T-cell (primary cell): ENCODE results near the gene IFI30. TPM values are rescaled to one million over a fixed set of nuclear protein-coding genes. Genes with fewer than 3 reads are reported as not detected.

Experiments used
- ATAC-seq, 4 experiments: fragments of 200-7000 bp in 3 of 4; fragments of 150-1000 bp in 1 of 4; cut with Tn5 transposase; replicated peaks in 1 of 4; 1 replicate in 3 of 4; 2 replicates in 1 of 4; pipeline ENCODE4 v1.10.0; 2021; ENCODE audit warnings: moderate library complexity in 3 of 4, mild to moderate bottlenecking in 2 of 4, moderate number of reproducible peaks in 1 of 4
- CTCF ChIA-PET, 2 donors: fragments of 300-600 bp; sonication (Branson Sonifier 250); formaldehyde crosslinking; loops; one replicate each; lab custom pipeline; 2022; ENCODE audit warnings: antibody characterized with exemption in 2 of 2; lab: Charles Lee
- POLR2A ChIA-PET, 2 donors: fragments of 300-600 bp; sonication (Branson Sonifier 250); formaldehyde crosslinking; loops; one replicate each; lab custom pipeline; 2022; ENCODE audit warnings: antibody characterized with exemption in 2 of 2; lab: Charles Lee
- DNase-seq, 35 experiments: peaks; one replicate each; pipeline versions ENCODE4 v3.0.0 to v3.0.0-alpha.2; 2013 to 2023
- H3K27ac ChIP-seq: one replicate; pipeline ENCODE4 v1.5.1; 2013; ENCODE audit warnings: low read length
- H3K27me3 ChIP-seq, 2 experiments: replicated peaks in 1 of 2; 1 replicate in 1 of 2; 2 replicates in 1 of 2; pipeline versions ENCODE4 v1.6.1 to v1.7.0; 2013; ENCODE audit warnings: low read length in 1 of 2, mixed read lengths in 1 of 2; ENCODE audit not compliant: control insufficient read depth in 2 of 2, insufficient read depth in 2 of 2; ENCODE audit errors: extremely low read depth in 1 of 2
- H3K36me3 ChIP-seq, 2 donors: 1 replicate in 1 of 2; 2 replicates in 1 of 2; pipeline versions ENCODE4 v1.6.1 to v1.7.0; 2013; ENCODE audit warnings: low read length in 1 of 2; ENCODE audit not compliant: control insufficient read depth in 2 of 2, insufficient read depth in 1 of 2; ENCODE audit errors: extremely low read depth in 1 of 2
- H3K4me1 ChIP-seq, 2 experiments: 1 replicate in 1 of 2; 2 replicates in 1 of 2; pipeline versions ENCODE4 v1.6.1 to v1.7.0; 2013; ENCODE audit warnings: low read length in 2 of 2, mixed read lengths in 1 of 2; ENCODE audit not compliant: insufficient read depth in 2 of 2, control insufficient read depth in 1 of 2; ENCODE audit errors: extremely low read depth in 1 of 2
- H3K4me3 ChIP-seq, 2 donors: 1 replicate in 1 of 2; 2 replicates in 1 of 2; pipeline versions ENCODE4 v1.5.1 to v1.7.0; 2013; ENCODE audit warnings: mild to moderate bottlenecking in 2 of 2, low read length in 1 of 2, moderate library complexity in 1 of 2; ENCODE audit not compliant: control insufficient read depth in 1 of 2; ENCODE audit errors: extremely low read depth in 1 of 2
- H3K9me3 ChIP-seq: 2 replicates; pipeline ENCODE4 v1.7.0; 2013
- H3K27ac Mint-ChIP-seq, 2 donors: one replicate each; pipeline ENCODE4 v1.8.0; 2020 to 2021; ENCODE audit warnings: mild to moderate bottlenecking in 2 of 2, mixed read lengths in 2 of 2
- H3K27me3 Mint-ChIP-seq, 2 donors: one replicate each; pipeline ENCODE4 v1.8.0; 2021 to 2022; ENCODE audit warnings: mixed read lengths in 2 of 2
- H3K36me3 Mint-ChIP-seq: one replicate; pipeline ENCODE4 v1.8.0; 2021; ENCODE audit warnings: mixed read lengths
- H3K4me1 Mint-ChIP-seq, 3 donors: one replicate each; pipeline ENCODE4 v1.8.0; 2020 to 2022; ENCODE audit warnings: mixed read lengths in 3 of 3, mild to moderate bottlenecking in 1 of 3
- H3K4me3 Mint-ChIP-seq, 3 donors: one replicate each; pipeline ENCODE4 v1.8.0; 2020 to 2022; ENCODE audit warnings: mild to moderate bottlenecking in 3 of 3, mixed read lengths in 3 of 3, moderate library complexity in 3 of 3
- H3K9me3 Mint-ChIP-seq, 3 donors: one replicate each; pipeline ENCODE4 v1.8.0; 2020 to 2022; ENCODE audit warnings: mixed read lengths in 3 of 3
- WGBS: methylation state at CpG from one replicate; pipeline ENCODE4 v1.1.5; 2013; ENCODE audit warnings: missing lambda C conversion rate; ENCODE audit not compliant: insufficient coverage; 5-methylcytosine and 5-hydroxymethylcytosine counted together
- total RNA-seq, 35 experiments: library from RNA in 6 of 35; stranded (reverse) in 6 of 35; fragments of 120-200 nt in 1 of 35; gene quantifications; one replicate each; pipeline versions ENCODE4 v1.2.1 to v1.2.4 and lab custom pipeline; 2013 to 2026

IFI30 gene
- total RNA-seq, 5 donors from 2014 or later (not counting 1 experiment from before 2014, with no cell fraction given) = 3.2 to 11.8 (median 5.1) TPM

GRCh38 chr19:18143902-18144301, 29.7 kb upstream of the IFI30 start:
- 100% methylated on average over 2 of the region's 3 CpGs for WGBS
- H3K4me3 Mint-ChIP-seq = no peak overlapping the region
- ATAC-seq (no peak), DNase-seq (no peak)
- H3K4me1 ChIP-seq = peaks cover 0 to 8% of the 10 kb centered on the region in 2 experiments
- H3K9me3 ChIP-seq = no peaks in the 10 kb centered on the region
- CTCF ChIA-PET = no interaction called here
- H3K36me3 ChIP-seq = peaks cover 31 to 72% of the 10 kb centered on the region in 2 donors
- POLR2A ChIA-PET = no interaction called here
- no peaks in the 10 kb centered on the region for H3K9me3 Mint-ChIP-seq
- H3K27ac Mint-ChIP-seq = no peak overlapping the region
- no peaks in the 10 kb centered on the region for H3K27me3 Mint-ChIP-seq
- no peak overlapping the region for H3K4me3 ChIP-seq
- no peaks in the 10 kb centered on the region for H3K27me3 ChIP-seq
- H3K27ac ChIP-seq = no peak overlapping the region
- peaks cover 0 to 3% (median 0%) of the 10 kb centered on the region in 3 donors for H3K4me1 Mint-ChIP-seq
- H3K36me3 Mint-ChIP-seq = peaks cover 28% of the 10 kb centered on the region

- WGBS = 90% methylated on average over 11 of the region's 16 CpGs
- no peaks in the 10 kb centered on the region for H3K9me3 Mint-ChIP-seq
- peaks cover 0 to 3% (median 0%) of the 10 kb centered on the region in 3 donors for H3K4me1 Mint-ChIP-seq
- ATAC-seq = no peak
- Histone ChIP-seq H3K9me3 (no peaks in the 10 kb centered on the region), H3K4me1 (peaks cover 0 to 11% of the 10 kb centered on the region in 2 experiments), H3K27me3 (no peaks in the 10 kb centered on the region), H3K36me3 (peaks cover 28 to 67% of the 10 kb centered on the region in 2 donors), H3K4me3 (no peak overlapping the region), H3K27ac (no peak overlapping the region)
- ChIA-PET POLR2A (no interaction called here), CTCF (no interaction called here)
- H3K27me3 Mint-ChIP-seq = no peaks in the 10 kb centered on the region
- no peak overlapping the region for H3K4me3 Mint-ChIP-seq
- peaks cover 25% of the 10 kb centered on the region for H3K36me3 Mint-ChIP-seq
- no peak for DNase-seq
- no peak overlapping the region for H3K27ac Mint-ChIP-seq
These were observed 29.3 kb upstream of the IFI30 start for GRCh38 chr19:18144361-18144760.

- ChIA-PET CTCF (no interaction called here), POLR2A (no interaction called here)
- Mint-ChIP-seq H3K36me3 (peaks cover 25% of the 10 kb centered on the region), H3K9me3 (no peaks in the 10 kb centered on the region), H3K4me1 (peaks cover 0 to 4% (median 0%) of the 10 kb centered on the region in 3 donors), H3K27me3 (no peaks in the 10 kb centered on the region), H3K4me3 (no peak overlapping the region), H3K27ac (no peak overlapping the region)
- DNase-seq = no peak
- Histone ChIP-seq H3K27me3 (no peaks in the 10 kb centered on the region), H3K9me3 (no peaks in the 10 kb centered on the region), H3K27ac (no peak overlapping the region), H3K4me1 (peaks cover 0 to 16% of the 10 kb centered on the region in 2 experiments), H3K4me3 (no peak overlapping the region), H3K36me3 (peaks cover 31 to 67% of the 10 kb centered on the region in 2 donors)
- WGBS = 97% methylated on average over 25 of the region's 28 CpGs
- ATAC-seq = no peak
These were observed 28.7 kb upstream of the IFI30 start for GRCh38 chr19:18144906-18145305.

GRCh38 chr19:18145391-18145999, 28.1 kb upstream of the IFI30 start:
- no peak overlapping the region for H3K27ac Mint-ChIP-seq
- CTCF ChIA-PET = interaction anchor here in 1 of 2 donors (0.5 to 0.7 kb wide), 2 partner anchors 10 to 80 kb away, joined by 3 to 6 read pairs; no protein-coding TSS in a partner anchor
- H3K27ac ChIP-seq = no peak overlapping the region
- no peaks in the 10 kb centered on the region for H3K27me3 ChIP-seq
- no peaks in the 10 kb centered on the region for H3K9me3 Mint-ChIP-seq
- DNase-seq (no peak), ATAC-seq (no peak)
- H3K4me3 ChIP-seq = no peak overlapping the region
- H3K4me3 Mint-ChIP-seq = no peak overlapping the region
- no peaks in the 10 kb centered on the region for H3K27me3 Mint-ChIP-seq
- H3K9me3 ChIP-seq = no peaks in the 10 kb centered on the region
- H3K36me3 Mint-ChIP-seq = peaks cover 22% of the 10 kb centered on the region
- H3K4me1 ChIP-seq = peaks cover 0 to 19% of the 10 kb centered on the region in 2 experiments
- POLR2A ChIA-PET = no interaction called here
- H3K4me1 Mint-ChIP-seq = peaks cover 0 to 4% (median 0%) of the 10 kb centered on the region in 3 donors
- 96% methylated on average over 15 of the region's 19 CpGs for WGBS
- H3K36me3 ChIP-seq = peaks cover 27 to 67% of the 10 kb centered on the region in 2 donors

- no peak for DNase-seq
These were observed 26.2 kb upstream of the IFI30 start for GRCh38 chr19:18147396-18147795.

GRCh38 chr19:18149596-18149975, 24.0 kb upstream of the IFI30 start:
- ChIA-PET POLR2A (no interaction called here), CTCF (no interaction called here)
- H3K9me3 ChIP-seq = no peaks in the 10 kb centered on the region
- peaks cover 5 to 56% of the 10 kb centered on the region in 2 experiments for H3K4me1 ChIP-seq
- Mint-ChIP-seq H3K4me3 (no peak overlapping the region), H3K27ac (no peak overlapping the region), H3K36me3 (peaks cover 15% of the 10 kb centered on the region), H3K27me3 (no peaks in the 10 kb centered on the region), H3K9me3 (no peaks in the 10 kb centered on the region), H3K4me1 (peaks cover 20 to 25% (median 20%) of the 10 kb centered on the region in 3 donors)
- DNase-seq (no peak), ATAC-seq (no peak)
- H3K27me3 ChIP-seq = no peaks in the 10 kb centered on the region
- peaks cover 19 to 37% of the 10 kb centered on the region in 2 donors for H3K36me3 ChIP-seq
- no peak overlapping the region for H3K27ac ChIP-seq
- 100% methylated on average over 7 of the region's 16 CpGs for WGBS
- no peak overlapping the region for H3K4me3 ChIP-seq

More at GRCh38 chr19:18147396-18147795, 26.2 kb upstream of the IFI30 start:
- CTCF ChIA-PET = no interaction called here
- Mint-ChIP-seq H3K4me1 (peaks cover 8 to 15% (median 9%) of the 10 kb centered on the region in 3 donors), H3K4me3 (no peak overlapping the region), H3K36me3 (peaks cover 18% of the 10 kb centered on the region), H3K27ac (peak overlapping the region in 1 of 2 donors; percentile 22), H3K9me3 (no peaks in the 10 kb centered on the region), H3K27me3 (no peaks in the 10 kb centered on the region)
- H3K9me3 ChIP-seq = no peaks in the 10 kb centered on the region
- H3K27me3 ChIP-seq = no peaks in the 10 kb centered on the region
- peaks cover 0 to 38% of the 10 kb centered on the region in 2 experiments for H3K4me1 ChIP-seq
- no peak overlapping the region for H3K27ac ChIP-seq
- no peak overlapping the region for H3K4me3 ChIP-seq
- peaks cover 24 to 59% of the 10 kb centered on the region in 2 donors for H3K36me3 ChIP-seq
- WGBS = 98% methylated on average over 6 of the region's 13 CpGs
- no peak for ATAC-seq
- POLR2A ChIA-PET = no interaction called here
